CD14-positive monocyte (primary cell): ENCODE measurements around the gene KAZN. TPM values are rescaled to one million over a fixed set of nuclear protein-coding genes. Genes with fewer than 3 reads are reported as not detected.
A peak's percentile ranks its signal among the peaks of the same experiment; 100 is the strongest.

Experiments
- DNase-seq, 3 donors: peaks; one replicate each; pipeline ENCODE4 v3.0.0-alpha.2; 2011 to 2022
- H2AFZ ChIP-seq: 2 replicates; pipeline ENCODE4 v1.6.0; 2012; ENCODE audit warnings: mild to moderate bottlenecking, low read depth, low read length, inconsistent platforms; ENCODE audit not compliant: insufficient read depth, poor library complexity, severe bottlenecking
- H3K27ac ChIP-seq, 2 donors: 1 replicate in 1 of 2; 2 replicates in 1 of 2; pipeline ENCODE4 v1.5.1; 2012 to 2013; ENCODE audit warnings: low read length in 2 of 2, control low read depth in 1 of 2, inconsistent platforms in 1 of 2, low read depth in 1 of 2, mild to moderate bottlenecking in 1 of 2
- H3K27me3 ChIP-seq, 2 donors: one replicate each; pipeline versions ENCODE4 v1.6.0 to v1.6.1; 2011 to 2013; ENCODE audit warnings: low read length in 2 of 2; ENCODE audit not compliant: control insufficient read depth in 2 of 2, insufficient read depth in 2 of 2
- H3K36me3 ChIP-seq, 2 donors: replicated peaks in 1 of 2; 1 replicate in 1 of 2; 2 replicates in 1 of 2; pipeline versions ENCODE4 v1.5.1 to v1.6.1; 2012 to 2013; ENCODE audit warnings: low read length in 2 of 2, control low read depth in 1 of 2, inconsistent platforms in 1 of 2, mild to moderate bottlenecking in 1 of 2; ENCODE audit not compliant: insufficient read depth in 2 of 2, control insufficient read depth in 1 of 2
- H3K4me1 ChIP-seq, 2 donors: 1 replicate in 1 of 2; 2 replicates in 1 of 2; pipeline versions ENCODE4 v1.5.1 to v1.6.1; 2012 to 2013; ENCODE audit warnings: low read length in 2 of 2, control low read depth in 1 of 2, inconsistent platforms in 1 of 2, mild to moderate bottlenecking in 1 of 2, moderate library complexity in 1 of 2; ENCODE audit not compliant: insufficient read depth in 2 of 2, control insufficient read depth in 1 of 2
- H3K4me2 ChIP-seq: replicated peaks from 2 replicates; pipeline ENCODE3; 2012; ENCODE audit warnings: low read length, moderate library complexity, mild to moderate bottlenecking; ENCODE audit not compliant: poor library complexity, severe bottlenecking; ENCODE audit errors: extremely low read depth
- H3K4me3 ChIP-seq, 3 experiments: fragments of 200-600 bp in 1 of 3; sonication (generic) in 1 of 3; replicated peaks in 1 of 3; 1 replicate in 2 of 3; 2 replicates in 1 of 3; pipeline ENCODE4 v1.5.1; 2011 to 2013; ENCODE audit warnings: low read length in 3 of 3, mild to moderate bottlenecking in 3 of 3, control low read depth in 2 of 3, low read depth in 2 of 3, inconsistent platforms in 1 of 3, moderate library complexity in 1 of 3
- H3K79me2 ChIP-seq: 2 replicates; pipeline ENCODE4 v1.6.0; 2012; ENCODE audit warnings: mild to moderate bottlenecking, control low read depth, inconsistent platforms, low read length, moderate library complexity; ENCODE audit not compliant: insufficient read depth
- H3K9ac ChIP-seq: 2 replicates; pipeline ENCODE4 v1.6.0; 2017; ENCODE audit warnings: low read length, mild to moderate bottlenecking; ENCODE audit not compliant: insufficient read depth, poor library complexity, severe bottlenecking
- H3K9me3 ChIP-seq, 2 donors: replicated peaks in 1 of 2; 1 replicate in 1 of 2; 2 replicates in 1 of 2; pipeline versions ENCODE4 v1.5.1 to v1.6.1; 2012 to 2013; ENCODE audit warnings: low read length in 2 of 2, control low read depth in 1 of 2; ENCODE audit not compliant: control insufficient read depth in 1 of 2, insufficient read depth in 1 of 2
- H4K20me1 ChIP-seq: 2 replicates; pipeline ENCODE4 v1.6.0; 2012; ENCODE audit warnings: mild to moderate bottlenecking, low read length, control low read depth, moderate library complexity; ENCODE audit not compliant: insufficient read depth
- H3K27ac Mint-ChIP-seq, 7 donors: one replicate each; pipeline ENCODE4 v1.8.0; 2020; ENCODE audit warnings: mild to moderate bottlenecking in 7 of 7, mixed read lengths in 7 of 7, moderate library complexity in 6 of 7, inconsistent platforms in 2 of 7
- H3K27me3 Mint-ChIP-seq, 3 donors: one replicate each; pipeline ENCODE4 v1.8.0; 2021 to 2022; ENCODE audit warnings: low read depth in 3 of 3, mild to moderate bottlenecking in 3 of 3, mixed read lengths in 3 of 3, moderate library complexity in 3 of 3, inconsistent platforms in 1 of 3
- H3K36me3 Mint-ChIP-seq, 2 donors: one replicate each; pipeline ENCODE4 v1.8.0; 2020; ENCODE audit warnings: mixed read lengths in 2 of 2, inconsistent platforms in 1 of 2, mild to moderate bottlenecking in 1 of 2
- H3K4me1 Mint-ChIP-seq: one replicate; pipeline ENCODE4 v1.8.0; 2020; ENCODE audit warnings: mild to moderate bottlenecking, mixed read lengths
- H3K4me3 Mint-ChIP-seq, 2 donors: one replicate each; pipeline ENCODE4 v1.8.0; 2020; ENCODE audit warnings: mild to moderate bottlenecking in 2 of 2, mixed read lengths in 2 of 2, moderate library complexity in 1 of 2
- H3K9me3 Mint-ChIP-seq, 7 donors: one replicate each; pipeline ENCODE4 v1.8.0; 2020 to 2022; ENCODE audit warnings: mixed read lengths in 7 of 7, mild to moderate bottlenecking in 6 of 7, moderate library complexity in 6 of 7, inconsistent platforms in 2 of 7
- CTCF ChIP-seq: fragments of 200-600 bp; IDR thresholded peaks from one replicate; pipeline ENCODE4 v1.8.0; 2022; ENCODE audit warnings: antibody characterized with exemption, mild to moderate bottlenecking
- WGBS: methylation state at CpG from one replicate; pipeline ENCODE4 v1.1.5; 2013; ENCODE audit warnings: missing lambda C conversion rate; ENCODE audit not compliant: insufficient coverage; 5-methylcytosine and 5-hydroxymethylcytosine counted together
- intact Hi-C, 2 donors: fragments of 100-400 bp; cut with micrococcal nuclease; formaldehyde crosslinking; loops; one replicate each; pipeline versions ENCODE4 v1.15.0 to v1.15.1; 2023
- polyA plus RNA-seq, 3 donors: library from polyadenylated mRNA; depleted of rRNA in 1 of 3; unstranded in 2 of 3; stranded (reverse) in 1 of 3; fragments of 300-500 nt in 2 of 3; fragments of >200 nt in 1 of 3; fragmentation: Illumina TruSeq in 2 of 3; gene quantifications; 1 replicate in 2 of 3; 2 replicates in 1 of 3; pipeline ENCODE4 v1.2.3, GENCODE V29; 2012 to 2021

KAZN gene
- polyA plus RNA-seq, 3 donors, result not detected

DNA sequence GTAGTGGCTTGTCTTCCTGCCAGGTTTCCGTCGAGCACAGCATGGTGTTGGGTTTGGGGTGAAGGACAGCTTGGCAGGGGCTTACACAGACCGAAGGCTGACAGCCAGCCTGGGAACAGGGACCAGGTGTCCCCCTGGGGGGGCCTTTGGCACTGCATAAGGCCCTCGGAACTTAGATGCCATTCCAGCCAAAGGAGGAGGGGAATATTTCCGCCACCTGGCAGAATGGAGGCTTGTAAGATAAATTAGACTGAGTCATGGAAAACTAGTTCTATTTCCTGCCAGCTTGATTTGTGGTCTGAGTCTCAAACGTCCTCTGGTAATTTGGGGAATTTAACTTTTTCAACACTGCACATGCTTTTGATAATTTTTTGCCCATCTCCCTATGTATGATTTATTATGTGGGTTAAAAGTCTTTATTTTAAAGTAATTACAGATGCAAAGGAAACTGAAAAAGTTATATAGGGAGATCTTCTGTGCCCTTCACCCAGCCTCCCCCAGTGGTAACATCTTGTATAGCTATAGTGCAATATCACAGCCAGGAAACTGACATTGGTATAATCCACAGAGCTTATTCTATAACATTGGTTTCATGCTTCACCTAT is 543.6 kb downstream of the KAZN start:
- Mint-ChIP-seq H3K4me1 (peaks cover 41% of the 10 kb centered on the region), H3K27ac (no peak overlapping the region), H3K27me3 (peaks cover 2 to 12% (median 8%) of the 10 kb centered on the region in 3 donors), H3K9me3 (peaks cover 0 to 2% (median 0%) of the 10 kb centered on the region in 7 donors), H3K36me3 (no peaks in the 10 kb centered on the region), H3K4me3 (no peak overlapping the region)
- Histone ChIP-seq H3K4me1 (peaks cover 29 to 40% of the 10 kb centered on the region in 2 donors), H3K36me3 (no peaks in the 10 kb centered on the region), H3K9ac (peak overlapping the region; percentile 8), H3K9me3 (no peaks in the 10 kb centered on the region), H2AFZ (peak overlapping the region; percentile 44), H3K4me3 (no peak overlapping the region), H3K27me3 (no peaks in the 10 kb centered on the region), H3K4me2 (no peak overlapping the region), H3K27ac (peak overlapping the region in 1 of 2 donors; percentile 22), H4K20me1 (no peaks in the 10 kb centered on the region), H3K79me2 (no peaks in the 10 kb centered on the region)
- DNase-seq, result peak in 1 of 3 donors; percentile 40
- 0% methylated on average over 5 of the region's 6 CpGs for WGBS
- intact Hi-C loops, result no loop called here
- TF ChIP-seq CTCF, result no peak

DNA sequence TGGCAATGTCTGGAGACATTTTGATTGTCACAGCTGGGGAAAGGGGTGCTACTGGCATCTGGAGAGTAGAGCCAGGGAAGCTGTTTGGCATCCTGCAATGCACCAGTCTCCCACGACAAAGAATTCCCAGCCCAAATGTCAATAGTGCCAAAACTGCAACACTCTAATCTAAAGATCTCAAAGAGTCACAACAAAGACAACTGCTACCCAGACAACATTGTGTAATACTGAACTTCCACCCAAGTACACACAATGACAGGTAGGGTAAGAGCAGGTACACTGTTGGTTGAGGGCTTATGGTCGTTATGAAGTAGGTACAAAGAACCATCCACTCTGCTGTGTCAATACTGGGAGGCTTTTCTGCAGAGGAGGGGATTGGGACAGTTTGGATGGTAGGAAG is 546.8 kb downstream of the KAZN start:
- Histone ChIP-seq H2AFZ (no peak overlapping the region), H3K4me1 (peaks cover 33 to 36% of the 10 kb centered on the region in 2 donors), H3K79me2 (no peaks in the 10 kb centered on the region), H3K4me2 (no peak overlapping the region), H3K27ac (no peak overlapping the region), H3K9ac (no peak overlapping the region), H4K20me1 (no peaks in the 10 kb centered on the region), H3K4me3 (no peak overlapping the region), H3K27me3 (no peaks in the 10 kb centered on the region), H3K9me3 (no peaks in the 10 kb centered on the region), H3K36me3 (no peaks in the 10 kb centered on the region)
- no peaks in the 10 kb centered on the region for H3K36me3 Mint-ChIP-seq
- 57% methylated on average over 1 of the region's 2 CpGs for WGBS
- DNase-seq, result no peak
- H3K9me3 Mint-ChIP-seq, result peaks cover 0 to 1% (median 0%) of the 10 kb centered on the region in 7 donors
- no peak overlapping the region for H3K4me3 Mint-ChIP-seq
- H3K27ac Mint-ChIP-seq, result no peak overlapping the region
- intact Hi-C loops, result no loop called here
- peaks cover 8 to 10% (median 9%) of the 10 kb centered on the region in 3 donors for H3K27me3 Mint-ChIP-seq
- TF ChIP-seq CTCF, result no peak
- peaks cover 36% of the 10 kb centered on the region for H3K4me1 Mint-ChIP-seq
